ENCODE data around the gene MMP20. TPM values are rescaled to one million over a fixed set of nuclear protein-coding genes. Genes with fewer than 3 reads are reported as not detected.

The MMP20 gene
- total RNA-seq, 1 experiment from 2014 or later: 0.30 TPM

- peaks cover 0 to 7% of the 10 kb centered on the region in 2 experiments; a peak in 1 of 4 replicates for H3K9me3 ChIP-seq (ENCODE audit: control insufficient read depth in 1 of 2, insufficient read depth in 1 of 2, low read depth in 1 of 2, low read length in 2 of 2)
- H3K27me3 ChIP-seq (ENCODE audit: insufficient read depth, low read length): no peaks in the 10 kb centered on the region
- no peak overlapping the region for H3K9ac ChIP-seq (ENCODE audit: low read length)
- H3K9me2 ChIP-seq (ENCODE audit: insufficient read depth): no peaks in the 10 kb centered on the region
- no peak overlapping the region for H2AFZ ChIP-seq (ENCODE audit: low read depth, low read length, poor library complexity, severe bottlenecking)
- H3K4me1 ChIP-seq (ENCODE audit: control insufficient read depth in 1 of 2, insufficient read depth in 2 of 2, low read length in 2 of 2): peaks cover 0 to 9% of the 10 kb centered on the region in 2 experiments; a peak in 1 of 4 replicates
- ChIA-PET CTCF (interaction anchor here (1.4 kb wide), 1 partner anchor 12 kb away, joined by 6 read pairs; no protein-coding TSS in a partner anchor), POLR2A (no interaction called here), RAD21 (ENCODE audit: low non-redundant PET in 1 of 2, low total read pairs in 2 of 2, uncharacterized antibody in 2 of 2, unreplicated experiment in 2 of 2) (no interaction called here)
- BruUV-seq (replicated peaks): no TSS peak
- DNase-seq (ENCODE audit: low read depth, low spot score): no peak
- H3K79me2 ChIP-seq (ENCODE audit: insufficient read depth, low read length): no peaks in the 10 kb centered on the region
- TF ChIP-seq TCF7L2 (IDR thresholded peaks at IDR 0.05; ENCODE audit: borderline replicate concordance, extremely low read depth, insufficient read depth, insufficient read length): no peak
- TF ChIP-seq CTCF (IDR thresholded peaks at IDR 0.05 in 2 of 3, conservative IDR thresholded peaks at IDR 0.05 in 1 of 3; ENCODE audit: borderline replicate concordance in 1 of 3, insufficient read depth in 1 of 3, low read depth in 2 of 3, low read length in 2 of 3): no peak
- no peak for TF ChIP-seq POLR2AphosphoS5 (IDR thresholded peaks at IDR 0.05; ENCODE audit: low read depth, low read length)
- no peak for TF ChIP-seq ELF1 (IDR thresholded peaks at IDR 0.05; ENCODE audit: borderline replicate concordance, low read depth)
- no peak for TF ChIP-seq MAX (IDR thresholded peaks at IDR 0.05)
- no peak for TF ChIP-seq YY1 (IDR thresholded peaks at IDR 0.05; ENCODE audit: extremely low read depth, insufficient replicate concordance, low read depth, low read length)
- no peak for TF ChIP-seq EZH2phosphoT487 (IDR thresholded peaks at IDR 0.05; ENCODE audit: borderline replicate concordance)
- no peak for TF ChIP-seq EZH2 (IDR thresholded peaks at IDR 0.05)
- no peak for TF ChIP-seq CBX3 (IDR thresholded peaks at IDR 0.05; ENCODE audit: low read depth)
- TF ChIP-seq POLR2A (IDR thresholded peaks at IDR 0.05; ENCODE audit: borderline replicate concordance, extremely low read depth, insufficient read depth, insufficient read length): no peak
- TF ChIP-seq ZFX (IDR thresholded peaks at IDR 0.05): no peak
- no peak overlapping the region for H3K4me3 ChIP-seq (replicated peaks in 1 of 2; ENCODE audit: low read depth in 1 of 2, low read length in 2 of 2)
- intact Hi-C loops (cut with micrococcal nuclease): no loop called here
- no peak overlapping the region for H3K4me2 ChIP-seq (ENCODE audit: low read length)
- no peak for ATAC-seq
- no peaks in the 10 kb centered on the region for H4K20me1 ChIP-seq (ENCODE audit: insufficient read depth)
- no peak overlapping the region for H3K27ac ChIP-seq (ENCODE audit: low read depth, low read length)
- H3K36me3 ChIP-seq (ENCODE audit: control insufficient read depth in 1 of 2, insufficient read depth in 2 of 2, low read length in 2 of 2): no peaks in the 10 kb centered on the region
Observed at GRCh38 chr11:102654761-102655160, 29.6 kb upstream of the MMP20 start.
